Measurements from ENCODE around the gene ONECUT3.
"Not testable (repeated sequence)": the region's sequence is repeated elsewhere in the genome, so short reads cannot be mapped to it uniquely, and the experiment has no call there.

The ONECUT3 gene

GRCh38 chr19:1794424-1795172 lies 41.3 kb downstream of the ONECUT3 start:
- Histone ChIP-seq H3K4me1 (ENCODE audit: control insufficient read depth, insufficient read depth, low read length) (no peaks in the 10 kb centered on the region), H3K27me3 (ENCODE audit: control insufficient read depth, insufficient read depth, low read length, poor library complexity, severe bottlenecking) (peaks cover 12% of the 10 kb centered on the region), H3K36me3 (ENCODE audit: control insufficient read depth, insufficient read depth, low read length) (no peaks in the 10 kb centered on the region), H3K4me3 (ENCODE audit: insufficient read depth, low read depth, low read length) (no peak overlapping the region), H3K9me3 (ENCODE audit: control insufficient read depth, low read length) (no peaks in the 10 kb centered on the region), H3K27ac (ENCODE audit: insufficient read depth, low read depth, low read length, poor library complexity, severe bottlenecking) (no peak overlapping the region)
- 80 to 81% methylated on average over 20 of the region's 20 CpGs for WGBS, 2 experiments

- Histone ChIP-seq H3K9me3 (ENCODE audit: control insufficient read depth, low read length) (no peaks in the 10 kb centered on the region), H3K4me1 (ENCODE audit: control insufficient read depth, insufficient read depth, low read length) (no peaks in the 10 kb centered on the region), H3K36me3 (ENCODE audit: control insufficient read depth, insufficient read depth, low read length) (no peaks in the 10 kb centered on the region), H3K4me3 (ENCODE audit: insufficient read depth, low read depth, low read length) (no peak overlapping the region), H3K27ac (ENCODE audit: insufficient read depth, low read depth, low read length, poor library complexity, severe bottlenecking) (no peak overlapping the region), H3K27me3 (ENCODE audit: control insufficient read depth, insufficient read depth, low read length, poor library complexity, severe bottlenecking) (no peaks in the 10 kb centered on the region)
- WGBS, 2 experiments = 93% methylated on average over 52 of the region's 52 CpGs
These were observed 43.3 kb downstream of the ONECUT3 start for GRCh38 chr19:1796395-1797142.

GRCh38 chr19:1797313-1797712 lies 44.0 kb downstream of the ONECUT3 start:
- not testable (repeated sequence) for H3K27me3 ChIP-seq (ENCODE audit: control insufficient read depth, insufficient read depth, low read length, poor library complexity, severe bottlenecking); H3K4me3 ChIP-seq (ENCODE audit: insufficient read depth, low read depth, low read length); H3K4me1 ChIP-seq (ENCODE audit: control insufficient read depth, insufficient read depth, low read length); H3K27ac ChIP-seq (ENCODE audit: insufficient read depth, low read depth, low read length, poor library complexity, severe bottlenecking); H3K36me3 ChIP-seq (ENCODE audit: control insufficient read depth, insufficient read depth, low read length); H3K9me3 ChIP-seq (ENCODE audit: control insufficient read depth, low read length)
- WGBS, 2 experiments = 91 to 93% methylated on average over 6 to 7 of the region's 7 CpGs

GRCh38 chr19:1799695-1800342 lies 46.5 kb downstream of the ONECUT3 start:
- H3K27ac ChIP-seq (ENCODE audit: insufficient read depth, low read depth, low read length, poor library complexity, severe bottlenecking) = no peak overlapping the region
- 93% methylated on average over 36 of the region's 36 CpGs for WGBS, 2 experiments
- no peak overlapping the region for H3K4me3 ChIP-seq (ENCODE audit: insufficient read depth, low read depth, low read length)
- no peaks in the 10 kb centered on the region for H3K9me3 ChIP-seq (ENCODE audit: control insufficient read depth, low read length)
- no peaks in the 10 kb centered on the region for H3K4me1 ChIP-seq (ENCODE audit: control insufficient read depth, insufficient read depth, low read length)
- no peaks in the 10 kb centered on the region for H3K36me3 ChIP-seq (ENCODE audit: control insufficient read depth, insufficient read depth, low read length)
- no peaks in the 10 kb centered on the region for H3K27me3 ChIP-seq (ENCODE audit: control insufficient read depth, insufficient read depth, low read length, poor library complexity, severe bottlenecking)

GRCh38 chr19:1804858-1805257 lies 51.6 kb downstream of the ONECUT3 start:
- Histone ChIP-seq H3K27ac (ENCODE audit: insufficient read depth, low read depth, low read length, poor library complexity, severe bottlenecking) (no peak overlapping the region), H3K4me3 (ENCODE audit: insufficient read depth, low read depth, low read length) (no peak overlapping the region), H3K27me3 (ENCODE audit: control insufficient read depth, insufficient read depth, low read length, poor library complexity, severe bottlenecking) (no peaks in the 10 kb centered on the region), H3K36me3 (ENCODE audit: control insufficient read depth, insufficient read depth, low read length) (no peaks in the 10 kb centered on the region), H3K4me1 (ENCODE audit: control insufficient read depth, insufficient read depth, low read length) (no peaks in the 10 kb centered on the region), H3K9me3 (ENCODE audit: control insufficient read depth, low read length) (no peaks in the 10 kb centered on the region)
- WGBS, 2 experiments = 89 to 91% methylated on average over 6 of the region's 6 CpGs

- Histone ChIP-seq H3K4me1 (ENCODE audit: control insufficient read depth, insufficient read depth, low read length) (no peaks in the 10 kb centered on the region), H3K27me3 (ENCODE audit: control insufficient read depth, insufficient read depth, low read length, poor library complexity, severe bottlenecking) (no peaks in the 10 kb centered on the region), H3K36me3 (ENCODE audit: control insufficient read depth, insufficient read depth, low read length) (no peaks in the 10 kb centered on the region), H3K9me3 (ENCODE audit: control insufficient read depth, low read length) (no peaks in the 10 kb centered on the region), H3K4me3 (ENCODE audit: insufficient read depth, low read depth, low read length) (no peak overlapping the region), H3K27ac (ENCODE audit: insufficient read depth, low read depth, low read length, poor library complexity, severe bottlenecking) (no peak overlapping the region)
- WGBS, 2 experiments = 90 to 92% methylated on average over 24 of the region's 24 CpGs
These were observed 52.3 kb downstream of the ONECUT3 start for GRCh38 chr19:1805401-1806183.

GRCh38 chr19:1806184-1807029 lies 53.1 kb downstream of the ONECUT3 start:
- Histone ChIP-seq H3K9me3 (ENCODE audit: control insufficient read depth, low read length) (no peaks in the 10 kb centered on the region), H3K4me3 (ENCODE audit: insufficient read depth, low read depth, low read length) (no peak overlapping the region), H3K27me3 (ENCODE audit: control insufficient read depth, insufficient read depth, low read length, poor library complexity, severe bottlenecking) (peaks cover 2% of the 10 kb centered on the region), H3K4me1 (ENCODE audit: control insufficient read depth, insufficient read depth, low read length) (no peaks in the 10 kb centered on the region), H3K27ac (ENCODE audit: insufficient read depth, low read depth, low read length, poor library complexity, severe bottlenecking) (no peak overlapping the region), H3K36me3 (ENCODE audit: control insufficient read depth, insufficient read depth, low read length) (no peaks in the 10 kb centered on the region)
- 89 to 91% methylated on average over 45 of the region's 45 CpGs for WGBS, 2 experiments

GRCh38 chr19:1807030-1807694 lies 53.9 kb downstream of the ONECUT3 start:
- 82 to 85% methylated on average over 28 of the region's 28 CpGs for WGBS, 2 experiments
- Histone ChIP-seq H3K27me3 (ENCODE audit: control insufficient read depth, insufficient read depth, low read length, poor library complexity, severe bottlenecking) (peaks cover 9% of the 10 kb centered on the region), H3K36me3 (ENCODE audit: control insufficient read depth, insufficient read depth, low read length) (no peaks in the 10 kb centered on the region)

More at GRCh38 chr19:1807030-1807694, 53.9 kb downstream of the ONECUT3 start:
- Histone ChIP-seq H3K9me3 (ENCODE audit: control insufficient read depth, low read length) (no peaks in the 10 kb centered on the region), H3K4me1 (ENCODE audit: control insufficient read depth, insufficient read depth, low read length) (no peaks in the 10 kb centered on the region), H3K27ac (ENCODE audit: insufficient read depth, low read depth, low read length, poor library complexity, severe bottlenecking) (no peak overlapping the region), H3K4me3 (ENCODE audit: insufficient read depth, low read depth, low read length) (no peak overlapping the region)

Data from ectodermal cell (in vitro differentiated cells).